SH-SY5Y (cell line): Measurements from ENCODE around the gene GPHN.

Source experiments
- GATA2 ChIP-seq: IDR thresholded peaks from 2 replicates; pipeline ENCODE4 v1.6.1; 2011; ENCODE audit warnings: mild to moderate bottlenecking, low read depth, low read length
- GATA3 ChIP-seq: IDR thresholded peaks from 2 replicates; pipeline ENCODE4 v1.6.1; 2011; ENCODE audit warnings: low read depth, mild to moderate bottlenecking, low read length, moderate library complexity

The GPHN gene

GRCh38 chr14:67010602-67011001 lies 502.7 kb downstream of the GPHN start:
- TF ChIP-seq GATA3 = no peak
- TF ChIP-seq GATA2 = no peak

DNA sequence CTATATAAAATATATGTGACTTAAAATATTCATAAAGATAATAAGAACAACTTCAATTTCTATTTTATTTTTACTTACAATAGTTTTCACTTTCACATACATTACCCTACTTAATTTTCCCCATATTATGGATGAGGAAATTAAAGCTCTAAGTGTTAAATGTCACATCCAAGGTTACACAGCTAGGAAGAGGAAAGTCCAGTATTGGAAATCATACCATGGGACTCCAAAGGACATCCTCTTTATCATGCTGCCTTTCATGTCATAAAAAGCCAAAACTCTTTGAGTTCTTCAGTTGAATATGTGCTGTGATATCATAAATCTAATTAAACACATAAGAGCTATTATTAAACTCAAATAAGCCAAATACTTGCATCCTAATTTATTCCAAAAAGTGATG lies 508.9 kb downstream of the GPHN start:
- no peak for TF ChIP-seq GATA3
- TF ChIP-seq GATA2 = no peak

- TF ChIP-seq GATA3 = no peak
- no peak for TF ChIP-seq GATA2
These were observed 510.8 kb downstream of the GPHN start for GRCh38 chr14:67018720-67019119.

DNA sequence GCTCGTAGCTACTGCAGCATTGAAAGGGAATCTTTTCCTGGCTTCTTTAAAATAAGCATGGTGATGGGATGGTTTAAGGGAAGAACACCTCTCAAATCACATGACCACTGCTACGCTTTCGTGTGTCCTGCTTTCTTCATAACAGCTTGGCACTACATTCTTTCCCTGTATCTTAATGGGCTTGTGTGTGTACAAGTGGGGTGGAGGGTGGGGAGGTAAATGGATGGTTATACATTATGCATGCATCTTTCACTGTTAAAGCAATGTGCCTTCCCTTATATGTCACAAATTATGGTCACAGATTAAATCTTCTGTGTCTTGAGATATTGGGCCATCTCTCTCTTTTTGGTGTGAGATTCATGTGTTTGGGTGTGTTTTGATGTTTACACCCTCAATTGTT lies 511.8 kb downstream of the GPHN start:
- no peak for TF ChIP-seq GATA3
- TF ChIP-seq GATA2 = no peak

GRCh38 chr14:67031920-67032774 lies 524.2 kb downstream of the GPHN start:
- TF ChIP-seq GATA2 (no peak), GATA3 (no peak)

DNA sequence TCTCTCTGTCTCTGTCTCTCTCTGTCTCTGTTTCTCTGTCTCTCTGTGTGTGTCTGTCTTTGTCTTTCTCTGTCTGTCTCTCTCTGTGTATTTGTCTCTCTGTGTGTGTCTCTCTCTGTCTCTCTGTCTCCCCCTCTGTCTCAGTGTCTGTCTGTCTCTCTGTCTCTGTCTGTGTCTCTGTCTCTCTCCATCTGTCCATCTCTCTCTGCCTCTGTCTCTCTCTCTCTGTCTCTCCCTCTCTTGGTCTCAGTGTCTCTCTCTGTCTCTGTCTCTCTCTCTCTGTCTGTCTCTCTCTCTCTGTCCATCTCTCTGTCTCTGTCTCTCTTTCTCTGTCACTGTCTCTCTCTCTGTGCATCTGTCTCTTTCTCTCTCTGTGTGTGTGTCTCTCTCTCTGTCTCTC lies 537.5 kb downstream of the GPHN start:
- TF ChIP-seq GATA2 (no peak), GATA3 (no peak)

DNA sequence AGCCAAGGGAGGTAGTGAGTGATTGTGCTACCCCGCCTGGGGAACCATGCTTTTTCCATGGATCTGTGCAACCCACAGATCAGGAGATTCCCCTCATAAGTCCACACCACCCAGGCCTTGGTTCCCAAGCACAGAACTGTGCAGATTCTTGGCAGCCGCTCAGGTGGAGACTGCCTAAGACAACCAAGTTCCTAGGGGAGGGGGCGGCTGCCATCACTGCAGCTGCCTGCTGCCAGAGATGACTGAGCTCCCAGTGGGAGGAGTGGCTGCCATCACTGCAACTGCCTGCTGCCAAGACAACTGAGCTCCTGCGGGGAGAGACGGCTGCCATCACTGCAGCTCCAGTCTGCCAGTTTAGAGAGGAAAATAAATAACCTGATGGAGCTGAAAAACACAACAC lies 542.9 kb downstream of the GPHN start:
- TF ChIP-seq GATA3 (no peak), GATA2 (no peak)

DNA sequence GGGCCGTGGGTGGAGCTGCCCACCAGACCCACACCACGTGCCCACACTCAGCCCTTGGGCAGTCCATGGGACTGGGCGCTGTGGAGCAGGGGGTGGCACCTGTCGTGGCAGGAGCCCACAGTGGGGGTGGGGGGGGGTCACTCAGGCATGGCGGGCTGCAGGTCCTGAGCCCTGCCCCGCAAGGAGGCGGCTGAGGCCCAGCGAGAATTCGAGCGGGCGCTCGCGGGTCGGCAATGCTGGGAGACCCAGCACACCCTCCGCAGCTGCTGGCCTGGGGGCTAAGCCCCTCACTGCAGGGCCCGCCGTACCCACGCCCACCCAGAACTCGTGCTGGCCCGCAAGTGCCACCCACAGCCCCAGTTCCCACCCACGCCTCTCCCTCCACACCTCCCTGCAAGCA lies 548.7 kb downstream of the GPHN start:
- TF ChIP-seq GATA2 (no peak), GATA3 (no peak)

DNA sequence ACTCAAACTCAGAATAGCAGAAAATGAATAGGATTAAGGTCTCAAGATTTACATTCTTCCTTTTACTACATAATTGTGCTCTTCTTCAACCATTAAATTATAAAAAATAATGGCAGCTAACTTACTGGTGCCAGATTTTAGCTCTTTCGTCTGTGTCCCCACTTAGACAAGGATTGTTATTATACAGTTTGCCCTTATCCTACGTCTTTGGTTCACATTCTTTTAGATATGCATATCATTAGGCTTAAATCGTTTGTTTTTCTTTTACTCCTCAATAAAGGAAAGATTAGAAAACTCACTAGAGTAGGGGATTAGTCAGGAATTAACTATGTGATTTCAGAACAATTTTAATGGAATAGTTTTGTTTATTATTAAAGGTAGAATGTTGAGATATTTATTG lies 551.6 kb downstream of the GPHN start:
- TF ChIP-seq GATA2 = no peak
- no peak for TF ChIP-seq GATA3

- TF ChIP-seq GATA2 (no peak), GATA3 (no peak)
These were observed 552.6 kb downstream of the GPHN start for GRCh38 chr14:67060546-67060945.

DNA sequence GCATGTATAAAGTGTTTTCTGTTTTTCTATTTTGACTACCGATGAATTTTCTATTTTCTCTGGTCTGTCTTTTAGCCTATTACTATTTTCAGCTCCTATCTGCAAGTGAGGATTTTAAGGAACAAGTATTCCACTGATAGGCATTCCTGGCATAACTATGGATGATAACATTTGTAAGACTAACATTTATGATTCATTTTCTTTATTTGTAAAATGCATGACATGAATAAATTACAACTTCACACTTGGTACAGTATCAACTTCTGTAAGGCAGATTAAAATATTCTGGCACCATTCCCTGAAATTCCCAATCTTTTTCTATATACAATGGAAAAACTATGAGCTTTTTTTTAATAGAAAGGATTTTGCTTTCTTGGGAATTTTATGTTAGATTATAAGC lies 560.3 kb downstream of the GPHN start:
- TF ChIP-seq GATA3 = no peak
- no peak for TF ChIP-seq GATA2

DNA sequence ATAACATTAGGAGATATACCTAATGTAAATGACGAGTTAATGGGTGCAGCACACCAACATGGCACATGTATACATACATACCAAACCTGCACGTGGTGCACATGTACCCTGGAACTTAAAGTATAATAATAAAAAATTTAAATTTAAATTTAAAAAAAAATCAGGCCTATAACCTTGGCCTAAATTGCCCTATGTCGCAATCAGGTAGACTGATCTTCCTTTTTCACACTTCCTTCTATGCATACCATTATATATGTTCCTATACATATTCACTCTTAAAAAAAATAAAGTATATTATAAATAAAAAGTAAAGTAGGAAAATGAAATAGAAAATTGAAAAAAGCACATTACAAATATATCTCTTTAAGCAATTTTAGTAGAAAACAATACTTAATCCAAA lies 563.6 kb downstream of the GPHN start:
- TF ChIP-seq GATA2 (no peak), GATA3 (no peak)

DNA sequence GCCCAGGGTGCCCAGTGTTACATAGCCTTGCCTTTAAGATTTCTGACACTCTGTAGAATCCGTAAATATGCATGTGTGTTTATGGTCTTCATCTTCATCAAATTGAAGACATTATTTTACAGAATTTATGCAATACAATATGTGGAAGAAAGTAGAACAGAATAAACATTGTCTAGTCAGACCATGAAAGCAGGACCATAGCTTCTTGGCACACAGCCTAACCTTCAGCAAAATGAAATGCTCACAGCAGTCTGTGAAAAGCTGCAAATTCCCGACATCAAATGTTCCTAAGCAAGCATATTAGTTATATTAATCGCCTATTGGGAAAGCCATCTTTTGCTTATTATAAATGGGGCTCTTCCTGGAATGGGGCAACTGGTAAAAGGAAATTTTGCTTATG lies 570.0 kb downstream of the GPHN start:
- TF ChIP-seq GATA3 = no peak
- no peak for TF ChIP-seq GATA2

- TF ChIP-seq GATA2 (no peak), GATA3 (no peak)
These were observed 571.9 kb downstream of the GPHN start for GRCh38 chr14:67079846-67080245.

GRCh38 chr14:67108230-67108629 lies 600.3 kb downstream of the GPHN start:
- no peak for TF ChIP-seq GATA3
- TF ChIP-seq GATA2 = no peak
